Vagina (tissue), 2 donors: Measurements from ENCODE around the gene PSMD14.

Experiments used
- POLR2A ChIP-seq, 2 donors: fragments of 450-650 bp; IDR thresholded peaks; one replicate each; pipeline ENCODE4 v1.6.1; 2017; ENCODE audit warnings: antibody characterized with exemption in 2 of 2, mild to moderate bottlenecking in 2 of 2, moderate library complexity in 2 of 2
- POLR2AphosphoS5 ChIP-seq, 2 donors: sonication (generic); formaldehyde crosslinking; IDR thresholded peaks; one replicate each; pipeline ENCODE4 v1.9.0; 2017; ENCODE audit warnings: antibody characterized with exemption in 2 of 2, mild to moderate bottlenecking in 2 of 2, low read depth in 1 of 2; ENCODE audit not compliant: insufficient read depth in 1 of 2
- TF ChIP-seq, protein P1 (sequence below), 3 experiments: fragments of 450-650 bp in 2 of 3; fragments of 200-600 bp in 1 of 3; sonication (generic) in 1 of 3; IDR thresholded peaks; one replicate each; pipeline ENCODE4 v1.5.1; 2017 to 2019; ENCODE audit warnings: antibody characterized with exemption in 3 of 3, mild to moderate bottlenecking in 2 of 3, moderate library complexity in 2 of 3

- TF ChIP-seq, protein P1, sequence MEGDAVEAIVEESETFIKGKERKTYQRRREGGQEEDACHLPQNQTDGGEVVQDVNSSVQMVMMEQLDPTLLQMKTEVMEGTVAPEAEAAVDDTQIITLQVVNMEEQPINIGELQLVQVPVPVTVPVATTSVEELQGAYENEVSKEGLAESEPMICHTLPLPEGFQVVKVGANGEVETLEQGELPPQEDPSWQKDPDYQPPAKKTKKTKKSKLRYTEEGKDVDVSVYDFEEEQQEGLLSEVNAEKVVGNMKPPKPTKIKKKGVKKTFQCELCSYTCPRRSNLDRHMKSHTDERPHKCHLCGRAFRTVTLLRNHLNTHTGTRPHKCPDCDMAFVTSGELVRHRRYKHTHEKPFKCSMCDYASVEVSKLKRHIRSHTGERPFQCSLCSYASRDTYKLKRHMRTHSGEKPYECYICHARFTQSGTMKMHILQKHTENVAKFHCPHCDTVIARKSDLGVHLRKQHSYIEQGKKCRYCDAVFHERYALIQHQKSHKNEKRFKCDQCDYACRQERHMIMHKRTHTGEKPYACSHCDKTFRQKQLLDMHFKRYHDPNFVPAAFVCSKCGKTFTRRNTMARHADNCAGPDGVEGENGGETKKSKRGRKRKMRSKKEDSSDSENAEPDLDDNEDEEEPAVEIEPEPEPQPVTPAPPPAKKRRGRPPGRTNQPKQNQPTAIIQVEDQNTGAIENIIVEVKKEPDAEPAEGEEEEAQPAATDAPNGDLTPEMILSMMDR (IDR thresholded peaks at IDR 0.05), result no peak
- TF ChIP-seq POLR2AphosphoS5 (IDR thresholded peaks at IDR 0.05; ENCODE audit: insufficient read depth in 1 of 2, low read depth in 1 of 2), result no peak
- TF ChIP-seq POLR2A (IDR thresholded peaks at IDR 0.05), result no peak
Observed at GRCh38 chr2:161355983-161356382, 47.8 kb downstream of the PSMD14 start.
